GM10266 (cell line): ENCODE measurements around the gene NDST4.

Experiments
- DNase-seq: peaks from one replicate; pipeline ENCODE4 v3.0.0; 2012; ENCODE audit errors: extremely low spot score
- TF ChIP-seq, protein P1 (sequence below): IDR thresholded peaks from 2 replicates; pipeline ENCODE4 v1.5.1; 2012; ENCODE audit warnings: mild to moderate bottlenecking, low read depth; ENCODE audit not compliant: control insufficient read depth, insufficient read depth; ENCODE audit errors: missing control alignments

NDST4 gene

DNA sequence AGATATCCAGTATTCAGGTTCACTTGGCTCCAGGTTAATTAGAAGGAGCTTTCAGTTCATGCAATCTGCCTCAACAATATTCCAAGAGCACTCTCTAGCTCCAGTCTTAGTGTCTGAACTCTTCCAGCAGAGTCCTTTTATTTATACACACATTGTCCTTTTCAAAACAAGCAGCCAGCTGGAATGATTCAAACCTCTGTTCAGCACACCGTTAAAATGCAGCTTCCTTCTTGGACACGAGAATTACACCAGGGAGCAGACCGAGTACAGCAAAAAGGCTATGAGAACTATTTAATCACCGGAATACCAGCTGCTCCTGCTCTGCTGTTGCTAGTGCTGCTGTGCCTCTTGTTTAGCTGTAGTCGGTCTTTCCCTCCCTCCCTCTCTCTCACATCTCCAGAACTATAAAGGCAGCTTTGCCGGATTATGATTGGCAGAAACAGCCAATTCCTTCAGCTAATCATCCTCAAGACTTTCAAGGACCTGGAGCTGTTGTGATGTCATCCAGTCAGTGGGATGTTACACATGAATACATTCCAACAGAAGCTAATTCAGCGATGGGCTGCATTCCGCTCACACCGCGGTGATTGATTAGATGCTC, at the start of gene NDST4:
TSS of gene NDST4 (minus strand) at position 115 of the 601 bp plus-strand sequence. CDS start 36,584 bp downstream, outside the sequence.
- TF ChIP-seq, protein P1, sequence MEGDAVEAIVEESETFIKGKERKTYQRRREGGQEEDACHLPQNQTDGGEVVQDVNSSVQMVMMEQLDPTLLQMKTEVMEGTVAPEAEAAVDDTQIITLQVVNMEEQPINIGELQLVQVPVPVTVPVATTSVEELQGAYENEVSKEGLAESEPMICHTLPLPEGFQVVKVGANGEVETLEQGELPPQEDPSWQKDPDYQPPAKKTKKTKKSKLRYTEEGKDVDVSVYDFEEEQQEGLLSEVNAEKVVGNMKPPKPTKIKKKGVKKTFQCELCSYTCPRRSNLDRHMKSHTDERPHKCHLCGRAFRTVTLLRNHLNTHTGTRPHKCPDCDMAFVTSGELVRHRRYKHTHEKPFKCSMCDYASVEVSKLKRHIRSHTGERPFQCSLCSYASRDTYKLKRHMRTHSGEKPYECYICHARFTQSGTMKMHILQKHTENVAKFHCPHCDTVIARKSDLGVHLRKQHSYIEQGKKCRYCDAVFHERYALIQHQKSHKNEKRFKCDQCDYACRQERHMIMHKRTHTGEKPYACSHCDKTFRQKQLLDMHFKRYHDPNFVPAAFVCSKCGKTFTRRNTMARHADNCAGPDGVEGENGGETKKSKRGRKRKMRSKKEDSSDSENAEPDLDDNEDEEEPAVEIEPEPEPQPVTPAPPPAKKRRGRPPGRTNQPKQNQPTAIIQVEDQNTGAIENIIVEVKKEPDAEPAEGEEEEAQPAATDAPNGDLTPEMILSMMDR, result no peak
- DNase-seq, result no peak

DNA sequence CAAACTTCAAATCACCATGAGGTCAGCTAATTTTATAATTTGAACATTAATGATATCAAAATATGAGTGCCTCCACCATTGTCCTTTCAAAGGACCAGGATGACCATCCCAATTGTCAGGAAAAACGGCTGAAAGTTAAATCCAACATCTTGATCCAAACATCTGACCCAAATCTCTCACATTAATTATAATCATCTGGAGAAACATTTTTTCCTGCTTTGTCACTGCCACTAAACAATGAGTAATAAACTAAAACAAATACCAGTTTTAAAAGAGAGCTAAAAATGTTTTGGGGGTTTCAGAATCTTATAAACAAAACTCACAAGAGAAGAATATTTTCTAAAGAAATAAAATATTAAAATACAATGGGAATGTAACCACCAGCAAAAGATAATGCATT, 45.7 kb upstream of the NDST4 start:
- no peak for DNase-seq
- TF ChIP-seq, protein P1, result no peak

DNA sequence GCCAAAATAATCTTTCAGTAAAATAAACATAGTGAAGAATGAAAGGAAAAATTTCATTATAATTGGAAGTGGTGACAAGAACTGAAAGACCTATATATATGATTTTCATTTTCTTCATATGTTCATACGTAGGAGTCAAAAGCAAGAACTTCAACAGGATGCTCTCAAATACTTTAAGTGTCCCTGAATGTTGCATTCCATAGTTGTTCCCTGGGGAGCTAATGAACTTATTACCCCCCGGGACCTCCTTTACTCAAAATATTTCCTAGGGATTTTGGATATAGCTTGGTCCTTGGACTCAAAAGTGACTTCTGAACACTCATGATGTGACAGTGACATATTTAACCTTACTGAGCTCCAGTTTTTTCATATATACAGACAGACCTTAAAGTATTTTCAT, 44.9 kb upstream of the NDST4 start:
- DNase-seq, result no peak
- TF ChIP-seq, protein P1, result no peak

DNA sequence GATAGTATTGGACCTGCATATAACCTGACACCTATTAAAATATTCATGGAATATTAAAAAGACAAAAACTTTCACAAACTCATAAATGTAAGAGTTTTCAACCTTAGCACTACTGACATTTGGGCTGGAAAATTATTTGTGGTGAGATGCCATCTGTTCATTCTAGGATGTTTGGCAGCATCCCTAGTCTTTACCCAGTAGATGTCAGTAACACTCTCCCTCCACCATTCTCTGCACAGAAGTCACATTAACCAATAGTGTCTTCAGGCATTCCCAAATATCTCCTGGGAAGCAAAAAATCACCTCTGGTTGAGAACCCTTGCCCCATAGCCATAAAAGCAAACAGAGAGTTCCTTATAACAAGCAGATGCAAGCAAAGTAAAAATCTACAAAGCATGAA, 41.4 kb upstream of the NDST4 start:
- TF ChIP-seq, protein P1, result no peak
- no peak for DNase-seq

DNA sequence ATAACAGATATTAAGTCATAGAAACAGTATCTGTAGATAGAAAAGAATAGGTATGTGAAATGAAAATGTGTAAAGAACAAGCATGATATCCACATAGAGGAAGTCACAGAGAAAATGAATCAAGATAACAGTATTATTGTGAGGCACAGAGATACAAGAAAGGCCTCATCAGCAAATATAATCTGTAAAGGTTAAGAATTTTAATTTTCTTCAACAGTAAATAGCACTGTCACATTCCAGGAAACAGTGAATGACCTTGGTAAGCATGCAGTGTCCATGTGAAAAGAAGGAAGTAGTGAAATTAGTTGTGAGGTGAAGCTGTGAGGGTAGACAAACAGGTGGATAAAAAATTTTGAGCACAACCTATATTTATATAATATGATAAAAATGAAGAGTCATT, 39.5 kb upstream of the NDST4 start:
- TF ChIP-seq, protein P1, result no peak
- DNase-seq, result no peak

DNA sequence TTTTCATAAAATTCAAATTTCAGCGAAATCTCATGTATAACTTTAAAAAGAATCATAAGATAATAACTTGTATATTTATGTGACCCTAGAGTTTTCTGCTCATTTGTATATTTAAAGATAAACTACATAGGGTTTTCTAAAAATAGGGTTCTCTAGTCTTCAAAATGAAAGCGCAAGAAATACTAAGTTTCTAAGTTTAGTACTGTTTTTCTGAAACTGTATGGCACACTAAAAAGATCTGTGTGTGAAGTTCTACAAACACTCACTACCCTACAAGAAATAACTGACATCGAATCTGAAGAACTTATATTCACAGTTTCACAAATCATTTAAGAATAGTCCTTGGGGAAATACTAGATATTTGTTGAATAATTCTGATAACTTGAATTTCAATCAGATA, 38.7 kb upstream of the NDST4 start:
- TF ChIP-seq, protein P1, result no peak
- DNase-seq, result no peak

DNA sequence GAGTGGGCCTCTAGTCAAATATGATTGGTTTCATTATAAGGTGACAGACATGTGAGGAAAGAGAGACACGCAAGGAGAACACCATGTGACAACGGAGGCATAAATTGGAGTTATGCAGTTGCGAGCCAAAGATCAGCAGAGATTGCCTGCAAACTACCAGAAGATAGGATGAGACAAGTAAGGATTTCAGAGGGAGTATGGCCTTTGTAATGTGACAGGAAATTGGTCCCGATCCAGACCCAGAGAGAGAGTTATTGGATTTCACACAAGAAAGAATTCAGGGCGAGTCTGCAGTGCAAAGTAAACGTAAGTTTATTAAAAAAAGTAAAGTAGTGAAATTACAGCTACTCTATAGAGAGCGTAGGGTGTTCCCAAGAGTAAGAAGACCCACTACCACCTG, 35.7 kb upstream of the NDST4 start:
- TF ChIP-seq, protein P1, result no peak
- DNase-seq, result no peak
